Ureter (tissue), 1 donor: ENCODE data around the gene MAP3K6. TPM values are rescaled to one million over a fixed set of nuclear protein-coding genes. Genes with fewer than 3 reads are reported as not detected.
A peak's percentile ranks its signal among the peaks of the same experiment; 100 is the strongest.

Source experiments
- DNase-seq: peaks from one replicate; pipeline ENCODE4 v3.0.0-alpha.2; 2020; ENCODE audit warnings: low spot score
- total RNA-seq: library from RNA; stranded (reverse); gene quantifications from one replicate; pipeline ENCODE4 v1.2.4, GENCODE V29; 2023
- donor health status: DM: yes; HTN: yes; CAD: no.

MAP3K6 gene
- total RNA-seq, 1 donor from 2014 or later: 75.5 TPM

GRCh38 chr1:27355683-27356082 lies 11.1 kb downstream of the MAP3K6 start:
- DNase-seq: no peak

- no peak for DNase-seq
Observed at GRCh38 chr1:27353629-27354028, 13.1 kb downstream of the MAP3K6 start.

- no peak for DNase-seq
Observed at GRCh38 chr1:27353166-27353565, 13.6 kb downstream of the MAP3K6 start.

- no peak for DNase-seq
Observed at GRCh38 chr1:27351541-27352107, 15.1 kb downstream of the MAP3K6 start.

- no peak for DNase-seq
Observed at GRCh38 chr1:27350663-27351540, 15.9 kb downstream of the MAP3K6 start.

- no peak for DNase-seq
Observed at GRCh38 chr1:27349784-27350662, 16.7 kb downstream of the MAP3K6 start.

GRCh38 chr1:27348861-27349783 lies 17.6 kb downstream of the MAP3K6 start:
- DNase-seq: peak; percentile 81

- no peak for DNase-seq
Observed at GRCh38 chr1:27346991-27347624, 19.7 kb downstream of the MAP3K6 start.

GRCh38 chr1:27346357-27346756 lies 20.4 kb downstream of the MAP3K6 start:
- DNase-seq: no peak

GRCh38 chr1:27345272-27345671 lies 21.5 kb downstream of the MAP3K6 start:
- no peak for DNase-seq

GRCh38 chr1:27343639-27344025 lies 23.1 kb downstream of the MAP3K6 start:
- DNase-seq: no peak

- peak; percentile 87 for DNase-seq
Observed at GRCh38 chr1:27342778-27343638, 23.8 kb downstream of the MAP3K6 start.

- no peak for DNase-seq
Observed at GRCh38 chr1:27342391-27342777, 24.4 kb downstream of the MAP3K6 start.

- DNase-seq: peak; percentile 78
Observed at GRCh38 chr1:27341525-27342252, 25.1 kb downstream of the MAP3K6 start, which contains the start of gene SYTL1. TSS of gene SYTL1 (plus strand) at chr1:27342022. CDS start at chr1:27345335, 3,313 bp downstream.

GRCh38 chr1:27339213-27339612 lies 27.5 kb downstream of the MAP3K6 start:
- no peak for DNase-seq

GRCh38 chr1:27338751-27339150 lies 28.0 kb downstream of the MAP3K6 start:
- no peak for DNase-seq

GRCh38 chr1:27336756-27337155 lies 30.0 kb downstream of the MAP3K6 start:
- no peak for DNase-seq

- no peak for DNase-seq
Observed at GRCh38 chr1:27335506-27336422, 31.0 kb downstream of the MAP3K6 start.
